IMR-90 (cell line): ENCODE measurements around the gene DENND1A. TPM values are rescaled to one million over a fixed set of nuclear protein-coding genes. Genes with fewer than 3 reads are reported as not detected.

Experiments
- ATAC-seq: fragments of 200-7000 bp; cut with Tn5 transposase; 2 replicates; pipeline ENCODE4 v1.9.1; 2020; ENCODE audit warnings: low read depth, mild to moderate bottlenecking, moderate library complexity
- BruUV-seq: library from RNA; stranded (reverse); fragments of 400-500 nt; replicated peaks from 2 replicates; lab custom pipeline; 2021; lab: Mats Ljungman, UMichigan
- CTCF ChIA-PET: fragments of 300-600 bp; formaldehyde crosslinking; extraction: SDS; loops from one replicate; lab custom pipeline; 2021; ENCODE audit warnings: antibody characterized with exemption; lab: Yijun Ruan, JAX
- POLR2A ChIA-PET: fragments of 300-600 bp; sonication (Branson Sonifier 250); formaldehyde crosslinking; loops from one replicate; lab custom pipeline; 2022; ENCODE audit warnings: antibody characterized with exemption; ENCODE audit not compliant: unreplicated experiment; lab: Charles Lee
- DNase-seq: peaks from one replicate; pipeline ENCODE4 v3.0.0; 2013
- H2AFZ ChIP-seq: replicated peaks from 2 replicates; pipeline ENCODE3; 2013; ENCODE audit warnings: low read length, mild to moderate bottlenecking; ENCODE audit not compliant: poor library complexity
- H2AK5ac ChIP-seq: 2 replicates; pipeline ENCODE4 v1.6.1; 2013; ENCODE audit warnings: low read depth, low read length, inconsistent platforms
- H2AK9ac ChIP-seq: replicated peaks from 2 replicates; pipeline ENCODE3; 2013; ENCODE audit warnings: mild to moderate bottlenecking, low read depth, low read length, moderate library complexity; ENCODE audit not compliant: poor library complexity
- H2BK120ac ChIP-seq: 2 replicates; pipeline ENCODE4 v1.6.1; 2013; ENCODE audit warnings: low read depth, low read length, inconsistent platforms
- H2BK15ac ChIP-seq: 3 replicates; pipeline ENCODE4 v1.6.1; 2013; ENCODE audit warnings: low read depth, low read length, inconsistent platforms
- H2BK20ac ChIP-seq: 2 replicates; pipeline ENCODE4 v1.6.1; 2013; ENCODE audit warnings: low read depth, mild to moderate bottlenecking, inconsistent platforms, low read length, moderate library complexity
- H2BK5ac ChIP-seq: 2 replicates; pipeline ENCODE4 v1.6.1; 2013; ENCODE audit warnings: mild to moderate bottlenecking, low read depth, low read length, inconsistent platforms; ENCODE audit not compliant: poor library complexity, severe bottlenecking
- H3K14ac ChIP-seq: replicated peaks from 2 replicates; pipeline ENCODE4 v1.6.1; 2013; ENCODE audit warnings: low read depth, low read length, inconsistent platforms
- H3K18ac ChIP-seq: 2 replicates; pipeline ENCODE4 v1.6.1; 2013; ENCODE audit warnings: low read depth, low read length, control low read depth
- H3K23ac ChIP-seq: 2 replicates; pipeline ENCODE4 v1.6.1; 2013; ENCODE audit warnings: low read depth, low read length, inconsistent platforms
- H3K27ac ChIP-seq: 2 replicates; pipeline ENCODE4 v1.5.1; 2013; ENCODE audit warnings: mild to moderate bottlenecking, control low read depth, low read length; ENCODE audit not compliant: insufficient read depth
- H3K27me3 ChIP-seq: 2 replicates; pipeline ENCODE4 v1.6.1; 2013; ENCODE audit warnings: low read length; ENCODE audit not compliant: control insufficient read depth, insufficient read depth
- H3K36me3 ChIP-seq: 2 replicates; pipeline ENCODE4 v1.6.1; 2013; ENCODE audit warnings: low read length, mixed read lengths; ENCODE audit not compliant: control insufficient read depth, insufficient read depth
- H3K4ac ChIP-seq: 2 replicates; pipeline ENCODE4 v1.6.1; 2013; ENCODE audit warnings: low read depth, low read length, inconsistent platforms
- H3K4me1 ChIP-seq: 2 replicates; pipeline ENCODE4 v1.6.1; 2013; ENCODE audit warnings: low read length, mixed read lengths; ENCODE audit not compliant: control insufficient read depth, insufficient read depth
- H3K4me2 ChIP-seq: 2 replicates; pipeline ENCODE4 v1.6.1; 2013; ENCODE audit warnings: low read depth, mild to moderate bottlenecking, control low read depth, low read length, moderate library complexity
- H3K4me3 ChIP-seq: 2 replicates; pipeline ENCODE4 v1.5.1; 2013; ENCODE audit warnings: low read depth, mild to moderate bottlenecking, control low read depth, low read length, moderate library complexity; ENCODE audit not compliant: insufficient read depth
- H3K56ac ChIP-seq: 2 replicates; pipeline ENCODE4 v1.6.1; 2013; ENCODE audit warnings: low read length, inconsistent platforms; ENCODE audit not compliant: insufficient read depth; ENCODE audit errors: extremely low read depth
- H3K79me1 ChIP-seq, 2 experiments: 2 replicates each; pipeline ENCODE4 v1.6.1; 2013; ENCODE audit warnings: low read length in 2 of 2, inconsistent platforms in 1 of 2, low read depth in 1 of 2
- H3K9ac ChIP-seq: 2 replicates; pipeline ENCODE4 v1.6.1; 2013; ENCODE audit warnings: low read depth, low read length, control low read depth
- H3K9me1 ChIP-seq: 2 replicates; pipeline ENCODE4 v1.6.1; 2013; ENCODE audit warnings: low read length, inconsistent platforms; ENCODE audit not compliant: insufficient read depth
- H3K9me3 ChIP-seq: 2 replicates; pipeline ENCODE4 v1.6.1; 2013; ENCODE audit warnings: low read length; ENCODE audit not compliant: control insufficient read depth, insufficient read depth
- H4K20me1 ChIP-seq: 2 replicates; pipeline ENCODE4 v1.6.1; 2013; ENCODE audit warnings: low read length, inconsistent platforms; ENCODE audit not compliant: insufficient read depth
- H4K5ac ChIP-seq: 2 replicates; pipeline ENCODE4 v1.6.1; 2013; ENCODE audit warnings: mild to moderate bottlenecking, low read depth, low read length, control low read depth
- H4K8ac ChIP-seq, 2 experiments: 2 replicates each; pipeline ENCODE4 v1.6.1; 2013; ENCODE audit warnings: low read depth in 2 of 2, low read length in 2 of 2, control low read depth in 1 of 2, inconsistent platforms in 1 of 2
- H4K91ac ChIP-seq: 2 replicates; pipeline ENCODE4 v1.6.1; 2013; ENCODE audit warnings: low read depth, low read length, inconsistent platforms; ENCODE audit not compliant: insufficient read depth
- BHLHE40 ChIP-seq: fragments of 150-350 bp; IDR thresholded peaks from 2 replicates; pipeline ENCODE4 v1.6.1; 2016; ENCODE audit warnings: mild to moderate bottlenecking, low read depth, low read length
- CHD1 ChIP-seq: IDR thresholded peaks from 2 replicates; pipeline ENCODE4 v1.6.1; 2012; ENCODE audit warnings: low read depth, low read length, improper control_type of control experiment
- ELK1 ChIP-seq: fragments of 150-350 bp; IDR thresholded peaks from 2 replicates; pipeline ENCODE4 v1.6.1; 2016; ENCODE audit warnings: low read depth, mild to moderate bottlenecking, low read length, moderate library complexity, borderline replicate concordance
- FOS ChIP-seq: fragments of 150-350 bp; IDR thresholded peaks from 2 replicates; pipeline ENCODE4 v1.6.1; 2016; ENCODE audit warnings: low read depth, low read length
- POLR2A ChIP-seq: IDR thresholded peaks from 2 replicates; pipeline ENCODE4 v1.6.1; 2012; ENCODE audit warnings: mild to moderate bottlenecking, low read depth, low read length
- RAD21 ChIP-seq: IDR thresholded peaks from 2 replicates; pipeline ENCODE4 v1.6.1; 2012; ENCODE audit warnings: low read length, improper control_type of control experiment
- RCOR1 ChIP-seq: IDR thresholded peaks from 2 replicates; pipeline ENCODE4 v1.6.1; 2012; ENCODE audit warnings: mild to moderate bottlenecking, low read length, improper control_type of control experiment; ENCODE audit not compliant: insufficient replicate concordance
- SMC3 ChIP-seq: fragments of 150-350 bp; IDR thresholded peaks from 2 replicates; pipeline ENCODE4 v1.6.1; 2016; ENCODE audit warnings: low read depth, mild to moderate bottlenecking, antibody characterized with exemption, low read length, moderate library complexity
- WGBS, 2 experiments: methylation state at CpG; one replicate each; pipeline versions ENCODE4 v1.1.5 to v1.1.7; 2013; ENCODE audit warnings: missing lambda C conversion rate in 2 of 2; ENCODE audit not compliant: insufficient read length in 1 of 2; ENCODE audit errors: extremely low coverage in 2 of 2; 5-methylcytosine and 5-hydroxymethylcytosine counted together
- dilution Hi-C: fragments of 300-500 bp; cut with HindIII; formaldehyde crosslinking; loops from one replicate; pipeline ENCODE4 v1.14.3; 2018; ENCODE audit warnings: low sequenced_read_pairs; ENCODE audit not compliant: unreplicated experiment
- in situ Hi-C: fragments of 300-500 bp; cut with MboI; formaldehyde crosslinking; loops from 3 replicates; pipeline ENCODE4 v1.14.3; 2019; ENCODE audit warnings: low sequenced_read_pairs, inconsistent platforms, mixed read lengths
- intact Hi-C: fragments of 100-400 bp; cut with micrococcal nuclease; formaldehyde crosslinking; loops from 2 replicates; pipeline ENCODE4 v1.10.0; 2022
- polyA plus RNA-seq, 3 experiments: library from polyadenylated mRNA; depleted of rRNA; stranded (reverse); fragments of >200 nt; gene quantifications; 2 replicates each; pipeline ENCODE4 v1.2.3, GENCODE V29; 2012; ENCODE audit warnings: low replicate concordance in 1 of 3
- total RNA-seq: library from RNA; depleted of rRNA; stranded (reverse); fragments of >200 nt; gene quantifications from 2 replicates; pipeline ENCODE4 v1.2.3, GENCODE V29; 2012
- TF ChIP-seq, protein P1 (sequence below): fragments of 150-350 bp; IDR thresholded peaks from 2 replicates; pipeline ENCODE4 v1.6.1; 2017; ENCODE audit warnings: mild to moderate bottlenecking, antibody characterized with exemption, low read length, low read depth
- TF ChIP-seq, protein P2 (sequence below): conservative IDR thresholded peaks from 2 replicates; pipeline ENCODE4 v1.5.1; 2012; ENCODE audit warnings: mild to moderate bottlenecking, low read depth, low read length, improper control_type of control experiment

The DENND1A gene
- total and polyA plus RNA-seq, 2 of the 4 experiments (the other 2 are of a cell fraction) = 21.4 to 27.6 TPM

DNA sequence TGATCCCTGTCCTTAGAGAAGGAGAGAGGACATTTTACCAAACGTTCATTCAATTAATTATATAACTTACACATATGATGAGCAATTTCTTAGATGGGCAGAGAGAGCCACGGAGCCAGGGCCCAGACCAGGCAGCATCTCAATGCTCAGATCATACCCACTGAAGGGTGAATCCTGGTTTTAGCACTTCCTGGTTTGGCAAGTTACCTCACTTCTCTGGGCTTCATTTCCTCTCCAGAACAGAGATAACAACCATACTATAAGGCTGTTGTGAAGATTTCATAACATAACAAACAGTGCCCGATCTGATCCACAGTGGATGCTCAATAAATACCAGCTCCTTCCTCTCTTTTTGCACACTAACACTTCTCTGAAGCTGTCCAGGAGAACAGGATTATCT, 271.1 kb downstream of the DENND1A start:
- H3K56ac ChIP-seq = no peak overlapping the region
- DNase-seq (no peak), ATAC-seq (no peak)
- H3K4me2 ChIP-seq = no peak overlapping the region
- 0 out of 2 replicates have a peak, but pooled peaks cover 3% of the 10 kb centered on the region for H3K9me1 ChIP-seq
- intact Hi-C loops (no loop called here), in situ Hi-C loops (no loop called here), dilution Hi-C loops (no loop called here)
- H3K27ac ChIP-seq = no peak overlapping the region
- H2AK5ac ChIP-seq = no peak overlapping the region
- no peak overlapping the region for H2AK9ac ChIP-seq
- no peak overlapping the region for H2AFZ ChIP-seq
- H3K4me1 ChIP-seq = no peaks in the 10 kb centered on the region
- no peak overlapping the region for H2BK120ac ChIP-seq
- BruUV-seq = no TSS peak
- H2BK15ac ChIP-seq = no peak overlapping the region
- no CpG with 5 or more reads among the region's 3 CpGs for WGBS, 2 experiments
- no peak overlapping the region for H4K91ac ChIP-seq
- H2BK5ac ChIP-seq = no peak overlapping the region
- no peak overlapping the region for H2BK20ac ChIP-seq
- H3K27me3 ChIP-seq = no peaks in the 10 kb centered on the region
- H4K20me1 ChIP-seq = no peaks in the 10 kb centered on the region
- TF ChIP-seq POLR2A = no peak
- TF ChIP-seq RCOR1 = no peak
- TF ChIP-seq SMC3 = no peak
- TF ChIP-seq, protein P1, sequence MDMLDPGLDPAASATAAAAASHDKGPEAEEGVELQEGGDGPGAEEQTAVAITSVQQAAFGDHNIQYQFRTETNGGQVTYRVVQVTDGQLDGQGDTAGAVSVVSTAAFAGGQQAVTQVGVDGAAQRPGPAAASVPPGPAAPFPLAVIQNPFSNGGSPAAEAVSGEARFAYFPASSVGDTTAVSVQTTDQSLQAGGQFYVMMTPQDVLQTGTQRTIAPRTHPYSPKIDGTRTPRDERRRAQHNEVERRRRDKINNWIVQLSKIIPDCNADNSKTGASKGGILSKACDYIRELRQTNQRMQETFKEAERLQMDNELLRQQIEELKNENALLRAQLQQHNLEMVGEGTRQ = no peak
- TF ChIP-seq CHD1 = no peak
- TF ChIP-seq RAD21 = no peak
- TF ChIP-seq BHLHE40 = no peak
- TF ChIP-seq, protein P2, sequence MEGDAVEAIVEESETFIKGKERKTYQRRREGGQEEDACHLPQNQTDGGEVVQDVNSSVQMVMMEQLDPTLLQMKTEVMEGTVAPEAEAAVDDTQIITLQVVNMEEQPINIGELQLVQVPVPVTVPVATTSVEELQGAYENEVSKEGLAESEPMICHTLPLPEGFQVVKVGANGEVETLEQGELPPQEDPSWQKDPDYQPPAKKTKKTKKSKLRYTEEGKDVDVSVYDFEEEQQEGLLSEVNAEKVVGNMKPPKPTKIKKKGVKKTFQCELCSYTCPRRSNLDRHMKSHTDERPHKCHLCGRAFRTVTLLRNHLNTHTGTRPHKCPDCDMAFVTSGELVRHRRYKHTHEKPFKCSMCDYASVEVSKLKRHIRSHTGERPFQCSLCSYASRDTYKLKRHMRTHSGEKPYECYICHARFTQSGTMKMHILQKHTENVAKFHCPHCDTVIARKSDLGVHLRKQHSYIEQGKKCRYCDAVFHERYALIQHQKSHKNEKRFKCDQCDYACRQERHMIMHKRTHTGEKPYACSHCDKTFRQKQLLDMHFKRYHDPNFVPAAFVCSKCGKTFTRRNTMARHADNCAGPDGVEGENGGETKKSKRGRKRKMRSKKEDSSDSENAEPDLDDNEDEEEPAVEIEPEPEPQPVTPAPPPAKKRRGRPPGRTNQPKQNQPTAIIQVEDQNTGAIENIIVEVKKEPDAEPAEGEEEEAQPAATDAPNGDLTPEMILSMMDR = no peak
- no peak for TF ChIP-seq ELK1
- no peak for TF ChIP-seq FOS
- H3K9ac ChIP-seq = no peak overlapping the region
- no peaks in the 10 kb centered on the region for H3K79me1 ChIP-seq
- ChIA-PET POLR2A (no interaction called here), CTCF (no interaction called here)
- no peak overlapping the region for H4K8ac ChIP-seq
- no peak overlapping the region for H3K14ac ChIP-seq
- H3K23ac ChIP-seq = no peak overlapping the region
- H4K5ac ChIP-seq = no peak overlapping the region
- H3K18ac ChIP-seq = no peak overlapping the region
- no peaks in the 10 kb centered on the region for H3K36me3 ChIP-seq
- no peak overlapping the region for H3K4me3 ChIP-seq
- peaks cover 6% of the 10 kb centered on the region for H3K9me3 ChIP-seq
- H3K4ac ChIP-seq = no peak overlapping the region
